GM10248 (cell line): ENCODE results near the gene SLC16A3.

Source experiments
- CTCF ChIA-PET: fragments of 300-600 bp; sonication (Branson Sonifier 250); formaldehyde crosslinking; extraction: SDS; loops from one replicate; lab custom pipeline; 2021; ENCODE audit warnings: antibody characterized with exemption; lab: Yijun Ruan, JAX
- POLR2A ChIA-PET: fragments of 350-650 bp; sonication (Branson Sonifier 250); formaldehyde crosslinking; extraction: SDS; loops from one replicate; lab custom pipeline; 2020; ENCODE audit warnings: antibody characterized with exemption; lab: Yijun Ruan, JAX
- DNase-seq: peaks from one replicate; pipeline ENCODE4 v3.0.0; 2012; ENCODE audit errors: extremely low spot score
- CTCF ChIP-seq: IDR thresholded peaks from 2 replicates; pipeline ENCODE4 v1.5.1; 2012; ENCODE audit warnings: mild to moderate bottlenecking, low read depth; ENCODE audit errors: extremely low read depth, missing control alignments, control extremely low read depth

The SLC16A3 gene

GRCh38 chr17:82240506-82241182, 11.8 kb downstream of the SLC16A3 start:
- no peak for TF ChIP-seq CTCF
- POLR2A ChIA-PET, result no interaction called here
- CTCF ChIA-PET, result interaction anchor here (0.8 to 1.3 kb wide), 2 partner anchors 21 to 28 kb away, joined by 3 read pairs; no protein-coding TSS in a partner anchor
- DNase-seq, result no peak

- DNase-seq, result no peak
- POLR2A ChIA-PET, result interaction anchor here (0.6 to 1.4 kb wide), 4 partner anchors 12 to 57 kb away, joined by 3 to 11 read pairs (median 3); partner anchors contain the start of gene SLC16A3
- no peak for TF ChIP-seq CTCF
- CTCF ChIA-PET, result interaction anchor here (0.8 to 2.1 kb wide), 6 partner anchors 9 to 211 kb away, joined by 3 to 8 read pairs (median 4); no protein-coding TSS in a partner anchor
Observed at GRCh38 chr17:82241183-82241925, 12.5 kb downstream of the SLC16A3 start.

GRCh38 chr17:82241926-82242697, 13.3 kb downstream of the SLC16A3 start:
- POLR2A ChIA-PET, result interaction anchor here (0.6 to 1.4 kb wide), 7 partner anchors 10 to 1867 kb away, joined by 3 to 11 read pairs (median 3); partner anchors contain the start of gene SLC16A3
- no peak for TF ChIP-seq CTCF
- CTCF ChIA-PET, result interaction anchor here (0.8 to 2.1 kb wide), 8 partner anchors 9 to 212 kb away, joined by 3 to 8 read pairs (median 4); no protein-coding TSS in a partner anchor
- no peak for DNase-seq

- no peak for DNase-seq
- no peak for TF ChIP-seq CTCF
- CTCF ChIA-PET, result interaction anchor here (1.0 to 2.1 kb wide), 4 partner anchors 16 to 212 kb away, joined by 3 to 8 read pairs (median 4); no protein-coding TSS in a partner anchor
- POLR2A ChIA-PET, result interaction anchor here (0.7 kb wide), 1 partner anchor 1868 kb away, joined by 4 read pairs; no protein-coding TSS in a partner anchor
Observed at GRCh38 chr17:82242698-82242976, 13.8 kb downstream of the SLC16A3 start.

GRCh38 chr17:82242977-82243647, 14.3 kb downstream of the SLC16A3 start:
- CTCF ChIA-PET, result interaction anchor here (1.0 to 2.1 kb wide), 4 partner anchors 15 to 213 kb away, joined by 3 to 8 read pairs (median 4); no protein-coding TSS in a partner anchor
- TF ChIP-seq CTCF, result no peak
- POLR2A ChIA-PET, result no interaction called here
- DNase-seq, result no peak
